ENCODE results near the gene TYR.

DNA sequence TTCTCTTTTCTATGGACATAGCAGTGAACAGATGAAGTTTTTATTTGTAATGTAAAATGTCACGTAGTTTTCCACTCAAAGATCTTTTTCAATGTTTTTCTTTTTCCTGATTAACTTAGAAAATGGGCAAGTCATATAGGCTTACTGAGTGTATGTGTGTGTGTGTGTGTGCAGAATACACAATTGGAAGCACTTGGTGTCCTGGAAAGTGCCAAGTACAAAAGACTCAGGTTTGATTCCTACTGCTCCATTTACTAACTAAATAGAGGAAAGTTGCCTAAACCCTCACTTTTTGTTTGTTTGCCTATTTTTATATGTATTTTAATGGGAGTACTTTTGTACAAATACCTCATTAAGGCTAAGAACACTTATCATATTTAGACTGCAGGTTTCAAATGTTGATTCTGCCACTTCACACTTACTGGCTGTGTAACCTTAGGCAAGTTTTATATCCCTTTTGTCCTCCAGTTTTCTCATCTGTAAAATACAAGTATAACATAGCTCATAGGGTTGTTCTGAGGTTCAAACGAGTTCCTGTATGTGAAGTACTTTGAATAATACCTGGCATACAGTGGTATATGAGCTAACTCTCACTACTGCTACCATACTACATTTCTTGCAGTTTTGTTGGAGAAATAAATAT, 90.1 kb downstream of the TYR start:
- TF ChIP-seq POLR2A (IDR thresholded peaks at IDR 0.05) (no peak), EP300 (IDR thresholded peaks at IDR 0.05; ENCODE audit: low read depth) (no peak)
- TF ChIP-seq, protein P1, sequence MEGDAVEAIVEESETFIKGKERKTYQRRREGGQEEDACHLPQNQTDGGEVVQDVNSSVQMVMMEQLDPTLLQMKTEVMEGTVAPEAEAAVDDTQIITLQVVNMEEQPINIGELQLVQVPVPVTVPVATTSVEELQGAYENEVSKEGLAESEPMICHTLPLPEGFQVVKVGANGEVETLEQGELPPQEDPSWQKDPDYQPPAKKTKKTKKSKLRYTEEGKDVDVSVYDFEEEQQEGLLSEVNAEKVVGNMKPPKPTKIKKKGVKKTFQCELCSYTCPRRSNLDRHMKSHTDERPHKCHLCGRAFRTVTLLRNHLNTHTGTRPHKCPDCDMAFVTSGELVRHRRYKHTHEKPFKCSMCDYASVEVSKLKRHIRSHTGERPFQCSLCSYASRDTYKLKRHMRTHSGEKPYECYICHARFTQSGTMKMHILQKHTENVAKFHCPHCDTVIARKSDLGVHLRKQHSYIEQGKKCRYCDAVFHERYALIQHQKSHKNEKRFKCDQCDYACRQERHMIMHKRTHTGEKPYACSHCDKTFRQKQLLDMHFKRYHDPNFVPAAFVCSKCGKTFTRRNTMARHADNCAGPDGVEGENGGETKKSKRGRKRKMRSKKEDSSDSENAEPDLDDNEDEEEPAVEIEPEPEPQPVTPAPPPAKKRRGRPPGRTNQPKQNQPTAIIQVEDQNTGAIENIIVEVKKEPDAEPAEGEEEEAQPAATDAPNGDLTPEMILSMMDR (IDR thresholded peaks at IDR 0.05): no peak
